ENCODE results near the gene DDX50.
"Not testable (repeated sequence)": the region's sequence is repeated elsewhere in the genome, so short reads cannot be mapped to it uniquely, and the experiment has no call there.

The DDX50 gene

GRCh38 chr10:68901105-68901927, at the start of gene DDX50:
DDX50 (plus strand) TSS chr10:68901315; CDS start chr10:68901385, 70 bp downstream.
- peak; percentile 95 for DNase-seq (ENCODE audit: low read depth, low spot score)

- DNase-seq (ENCODE audit: low read depth, low spot score), result no peak
These were observed 44.8 kb upstream of the DDX50 start for GRCh38 chr10:68856352-68856751.

GRCh38 chr10:68857005-68857404, 44.1 kb upstream of the DDX50 start:
- no peak for DNase-seq (ENCODE audit: low read depth, low spot score)

- no peak for DNase-seq (ENCODE audit: low read depth, low spot score)
These were observed 39.9 kb upstream of the DDX50 start for GRCh38 chr10:68861253-68861652.

GRCh38 chr10:68864611-68865010, 36.5 kb upstream of the DDX50 start:
- no peak for DNase-seq (ENCODE audit: low read depth, low spot score)

- DNase-seq (ENCODE audit: low read depth, low spot score), result not testable (repeated sequence)
These were observed 32.9 kb upstream of the DDX50 start for GRCh38 chr10:68868173-68868572.

GRCh38 chr10:68869623-68870022, 31.5 kb upstream of the DDX50 start:
- DNase-seq (ENCODE audit: low read depth, low spot score), result no peak

- DNase-seq (ENCODE audit: low read depth, low spot score), result no peak
These were observed 31.1 kb upstream of the DDX50 start for GRCh38 chr10:68870061-68870460.

- no peak for DNase-seq (ENCODE audit: low read depth, low spot score)
These were observed 30.5 kb upstream of the DDX50 start for GRCh38 chr10:68870545-68871104.

GRCh38 chr10:68871105-68871711, 29.9 kb upstream of the DDX50 start:
- no peak for DNase-seq (ENCODE audit: low read depth, low spot score)

- peak; percentile 60 for DNase-seq (ENCODE audit: low read depth, low spot score)
These were observed 29.3 kb upstream of the DDX50 start for GRCh38 chr10:68871731-68872342.

GRCh38 chr10:68876246-68877138, 24.6 kb upstream of the DDX50 start:
- no peak for DNase-seq (ENCODE audit: low read depth, low spot score)

GRCh38 chr10:68877482-68878110, 23.5 kb upstream of the DDX50 start:
- no peak for DNase-seq (ENCODE audit: low read depth, low spot score)

- DNase-seq (ENCODE audit: low read depth, low spot score), result no peak
These were observed 22.6 kb upstream of the DDX50 start for GRCh38 chr10:68878496-68878895.

- no peak for DNase-seq (ENCODE audit: low read depth, low spot score)
These were observed 21.5 kb upstream of the DDX50 start for GRCh38 chr10:68879628-68880027.

- DNase-seq (ENCODE audit: low read depth, low spot score), result no peak
These were observed 20.9 kb upstream of the DDX50 start for GRCh38 chr10:68880181-68880580.

GRCh38 chr10:68895041-68895440, 6.1 kb upstream of the DDX50 start:
- DNase-seq (ENCODE audit: low read depth, low spot score), result no peak

- DNase-seq (ENCODE audit: low read depth, low spot score), result peak; percentile 24
These were observed 3.8 kb upstream of the DDX50 start for GRCh38 chr10:68897336-68897741.

GRCh38 chr10:68899186-68899745, 1.8 kb upstream of the DDX50 start:
- no peak for DNase-seq (ENCODE audit: low read depth, low spot score)

GRCh38 chr10:68900427-68901104, 549 bp upstream of the DDX50 start:
- DNase-seq (ENCODE audit: low read depth, low spot score), result no peak
